ENCODE data around the gene FAHD2A.
"Not testable (repeated sequence)": the region's sequence is repeated elsewhere in the genome, so short reads cannot be mapped to it uniquely, and the experiment has no call there.

FAHD2A gene

DNA sequence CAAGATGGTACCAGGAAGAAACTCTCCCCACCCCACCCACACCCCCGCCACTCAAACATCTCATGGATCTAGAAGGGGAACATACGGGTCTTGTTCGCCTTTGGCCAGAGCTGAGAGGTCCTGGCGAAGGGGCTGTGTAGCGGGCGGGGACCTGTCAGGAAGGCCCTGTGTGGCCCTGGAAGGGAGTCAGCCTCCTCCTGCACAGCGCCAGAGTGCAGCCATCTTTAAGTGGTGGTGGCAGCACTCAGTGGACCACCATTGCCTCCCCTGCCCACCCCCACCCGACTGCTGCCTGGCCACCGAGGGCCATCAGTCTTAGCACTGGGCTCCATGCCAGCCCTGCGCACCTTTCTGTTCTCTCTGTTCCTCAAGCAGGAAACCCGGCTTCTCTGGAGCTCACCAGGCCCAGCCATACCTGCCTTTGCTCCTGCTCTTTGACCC is 11.6 kb upstream of the FAHD2A start:
- no peak for DNase-seq (ENCODE audit: low read depth, low spot score)

DNA sequence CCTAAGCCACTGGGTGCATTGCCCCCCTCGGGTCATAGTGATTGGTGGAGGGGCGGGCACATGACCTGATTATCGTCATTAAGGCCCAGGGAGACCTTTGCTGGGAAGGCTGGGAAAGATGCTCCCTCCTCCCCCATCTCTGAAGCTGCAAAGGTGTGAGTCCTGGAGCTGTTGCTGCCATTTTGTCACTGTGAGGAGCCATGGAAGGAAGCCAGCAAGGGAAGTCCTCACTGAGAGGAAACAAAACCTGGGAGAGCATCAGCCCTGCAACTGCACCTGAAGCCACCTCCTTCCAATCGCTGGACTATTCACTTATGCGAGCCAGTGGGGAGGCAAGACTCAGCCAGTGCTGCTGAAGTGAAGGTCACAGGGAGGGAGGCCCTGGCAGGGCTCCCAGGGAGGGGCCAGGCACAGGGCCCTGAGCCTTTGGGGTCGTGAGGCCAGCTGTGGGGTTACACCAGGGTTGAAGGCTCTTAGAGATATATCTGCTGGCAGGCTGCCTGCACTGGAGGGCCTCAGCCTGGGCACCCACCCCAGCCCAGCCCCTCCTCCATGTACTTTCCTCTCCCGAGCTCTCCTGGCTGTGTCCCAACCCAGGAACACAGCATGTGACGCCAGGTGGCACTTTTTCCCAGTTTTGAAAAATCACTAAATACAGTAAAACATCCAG is 10.7 kb upstream of the FAHD2A start:
- DNase-seq (ENCODE audit: low read depth, low spot score): no peak

DNA sequence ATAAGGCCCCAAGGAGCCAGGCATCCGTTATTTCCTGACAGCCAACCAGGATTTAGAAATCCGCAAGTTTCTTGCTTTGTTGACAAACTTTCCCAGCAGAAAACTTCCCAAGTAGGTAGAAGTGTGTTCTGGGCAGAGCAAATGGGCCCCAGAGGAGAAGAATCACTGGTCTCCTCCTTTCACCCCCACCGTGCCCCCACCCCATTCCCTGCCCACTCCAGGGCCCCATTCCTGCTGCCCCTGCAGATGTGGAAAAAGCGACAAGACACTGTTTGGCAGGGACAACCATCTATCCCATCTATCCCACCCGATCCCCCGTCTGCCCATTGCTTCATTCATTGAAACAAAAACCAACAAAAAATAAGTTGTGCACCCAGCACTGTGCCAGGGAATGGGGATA is 10.2 kb upstream of the FAHD2A start:
- DNase-seq (ENCODE audit: low read depth, low spot score): no peak

DNA sequence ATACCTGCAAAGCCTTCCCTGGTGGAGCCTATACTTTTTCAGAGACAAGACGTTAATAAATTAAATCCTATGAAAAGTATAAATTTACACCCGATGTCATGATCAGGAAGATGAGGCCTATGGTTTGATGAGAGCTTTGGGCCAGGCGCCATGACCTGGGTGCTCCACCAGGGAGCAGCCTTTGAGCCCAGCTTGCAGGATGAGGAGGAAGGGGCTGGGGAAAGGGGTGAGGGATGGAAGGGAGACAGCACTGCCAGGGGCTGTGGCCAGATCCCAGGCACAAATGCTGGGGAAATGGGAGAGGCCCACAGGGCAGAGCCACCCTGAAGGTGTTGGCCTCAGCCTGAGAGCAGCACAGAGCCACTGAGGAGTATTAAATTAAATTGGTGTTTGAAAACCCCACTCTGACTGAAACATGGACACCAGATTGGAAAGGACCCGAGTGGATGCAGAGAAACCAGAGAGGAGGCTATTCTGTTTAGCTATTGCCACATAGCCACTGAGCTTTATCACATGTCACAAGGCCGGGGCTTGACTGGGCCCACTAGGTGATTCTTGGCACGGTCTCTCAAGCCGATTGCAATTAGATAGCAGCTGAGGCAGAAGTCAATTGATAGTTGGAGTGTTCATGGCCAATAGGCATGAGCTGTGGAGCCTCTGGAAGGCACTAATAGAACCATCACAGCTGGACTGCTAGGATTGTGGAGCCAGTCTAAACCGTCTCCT is 9.6 kb upstream of the FAHD2A start:
- no peak for DNase-seq (ENCODE audit: low read depth, low spot score)

DNA sequence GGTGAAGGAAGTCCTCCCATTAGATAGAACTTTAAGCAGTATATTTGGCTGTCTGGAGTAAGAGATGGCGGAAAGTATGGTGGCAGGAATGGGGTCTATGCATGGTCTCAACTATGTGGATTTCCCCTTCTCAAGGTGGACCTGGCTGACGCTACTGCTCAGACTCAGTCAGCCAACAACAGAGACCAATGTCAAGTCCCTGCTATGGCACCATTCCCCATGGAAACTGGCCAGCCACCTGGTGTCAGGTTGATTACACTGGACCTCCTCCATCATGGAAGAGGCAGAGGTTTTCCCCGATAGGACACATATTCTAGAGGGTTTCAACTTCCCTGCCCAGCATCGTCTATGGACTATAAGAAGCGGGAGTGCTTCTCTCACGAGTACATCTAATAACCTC is 8.6 kb upstream of the FAHD2A start:
- no peak for DNase-seq (ENCODE audit: low read depth, low spot score)

DNA sequence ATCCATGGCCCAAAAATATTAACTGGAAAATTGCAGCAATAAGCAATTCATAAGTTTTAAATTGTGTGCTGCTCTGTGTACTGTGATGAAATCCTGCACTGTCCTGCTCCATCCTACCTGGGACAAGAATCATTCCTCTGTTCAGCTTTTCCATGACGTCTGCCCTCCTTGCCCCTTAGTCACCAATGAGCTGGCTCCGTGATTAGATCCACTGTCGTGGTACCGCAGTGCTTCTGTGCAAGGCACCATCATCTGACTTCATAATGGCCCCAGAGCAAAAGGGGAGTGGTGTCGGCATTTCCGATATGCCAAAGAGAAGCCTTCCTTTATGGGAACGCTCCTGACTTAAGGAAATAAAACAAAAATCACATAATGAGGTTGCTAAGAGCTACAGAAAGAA is 3.4 kb upstream of the FAHD2A start:
- DNase-seq (ENCODE audit: low read depth, low spot score): no peak

DNA sequence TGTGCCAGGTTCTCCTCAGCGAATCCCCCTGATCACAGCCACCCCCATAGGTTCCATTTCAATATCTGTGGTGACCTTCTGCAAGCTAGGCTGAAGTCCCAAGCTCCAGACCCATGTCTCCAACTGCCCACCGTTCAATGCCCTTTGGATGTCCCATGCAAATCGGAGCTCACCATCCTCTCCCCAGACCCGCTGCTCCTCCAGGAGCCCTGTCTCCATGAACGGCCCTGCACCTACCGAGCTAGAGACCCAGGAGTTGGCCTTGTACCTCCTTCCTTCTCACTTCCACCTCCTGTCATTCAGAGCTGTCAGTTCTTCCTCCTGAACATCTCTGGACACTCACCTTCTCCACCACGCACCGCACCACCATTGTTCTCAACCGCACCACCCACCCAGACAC is 1.0 kb upstream of the FAHD2A start:
- no peak for DNase-seq (ENCODE audit: low read depth, low spot score)

DNA sequence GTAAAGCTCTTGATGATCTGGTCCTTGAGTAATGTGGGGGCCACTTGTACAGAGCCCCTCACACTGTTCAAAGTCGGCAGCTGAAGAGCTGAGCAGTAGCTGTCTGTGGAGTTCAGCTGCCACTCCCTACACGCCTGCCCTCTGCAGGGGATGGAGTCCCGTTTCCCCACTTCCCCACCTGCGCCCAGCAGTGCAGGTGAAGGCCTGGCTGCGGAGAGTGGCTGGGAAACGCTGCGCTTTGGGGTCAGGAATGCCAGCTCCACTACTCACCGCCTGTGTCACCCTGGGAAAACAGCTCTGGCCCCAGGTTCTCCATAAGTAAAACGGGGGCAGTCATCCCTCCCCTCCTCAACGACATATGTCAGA is 521 bp upstream of the FAHD2A start:
- not testable (repeated sequence) for DNase-seq (ENCODE audit: low read depth, low spot score)

DNA sequence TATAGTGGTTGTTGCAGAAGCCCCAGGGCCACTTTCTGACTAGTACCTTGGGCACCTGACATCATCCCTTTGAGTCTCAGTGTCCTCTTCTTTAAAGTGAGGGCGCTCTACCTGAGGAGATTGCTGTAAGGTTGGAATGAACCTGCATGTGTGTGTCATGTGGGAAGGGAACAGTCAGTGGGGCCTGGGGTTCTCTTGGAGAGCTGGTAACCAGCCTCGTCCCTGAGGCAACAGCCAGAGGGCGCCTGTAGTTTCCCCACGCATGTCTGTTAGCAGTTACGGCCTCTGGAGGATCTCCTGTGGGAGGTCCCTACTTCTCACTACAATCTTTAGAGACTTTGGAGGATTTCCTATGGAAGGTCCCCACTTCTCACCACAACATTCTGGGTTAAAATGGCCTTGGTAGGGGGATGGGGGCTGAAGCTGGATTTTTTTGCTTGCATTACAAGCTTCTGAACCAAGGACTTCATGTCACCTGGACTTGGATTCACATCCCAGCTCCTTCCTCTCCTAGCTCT is 755 bp downstream of the FAHD2A start:
- DNase-seq (ENCODE audit: low read depth, low spot score): peak; percentile 14

DNA sequence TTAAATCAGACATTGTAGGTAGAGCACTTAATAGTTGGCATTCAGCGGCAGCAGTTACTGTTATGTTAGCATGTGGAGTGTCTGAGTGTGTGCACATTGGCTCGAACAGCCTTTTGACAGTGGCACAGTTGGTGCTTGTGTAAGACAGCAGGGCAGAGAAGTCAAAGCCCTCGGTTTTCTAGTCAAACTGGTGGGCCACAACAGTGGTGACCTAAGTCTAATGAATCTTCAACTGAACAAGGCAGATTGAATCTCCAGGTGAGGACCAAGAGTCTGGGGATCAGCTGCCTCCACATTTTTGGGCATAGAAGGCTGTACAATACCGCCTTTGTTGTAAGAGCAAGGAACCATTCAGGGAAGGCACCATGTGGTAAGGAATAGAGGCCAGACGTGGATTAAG is 1.3 kb downstream of the FAHD2A start:
- DNase-seq (ENCODE audit: low read depth, low spot score): not testable (repeated sequence)

DNA sequence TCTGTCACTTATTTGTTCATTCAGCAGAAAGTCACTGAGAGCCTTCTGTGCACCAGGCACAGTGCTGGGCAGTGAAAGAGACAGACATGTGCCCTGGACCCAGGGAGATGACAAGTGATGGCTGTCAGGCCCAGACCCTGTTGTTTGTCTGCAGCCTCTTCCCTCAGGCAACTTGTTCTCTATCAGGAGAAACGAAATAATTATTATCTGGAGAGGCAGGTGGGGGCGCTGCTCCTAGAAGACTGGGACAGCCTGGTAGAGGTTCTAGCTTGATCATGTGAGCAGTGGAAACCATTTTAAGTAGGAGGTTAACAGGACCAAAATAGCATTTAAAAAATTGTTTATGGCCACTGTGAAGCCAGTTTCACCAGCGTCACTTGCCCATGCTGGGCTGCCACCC is 2.2 kb downstream of the FAHD2A start:
- peak; percentile 60 for DNase-seq (ENCODE audit: low read depth, low spot score)

DNA sequence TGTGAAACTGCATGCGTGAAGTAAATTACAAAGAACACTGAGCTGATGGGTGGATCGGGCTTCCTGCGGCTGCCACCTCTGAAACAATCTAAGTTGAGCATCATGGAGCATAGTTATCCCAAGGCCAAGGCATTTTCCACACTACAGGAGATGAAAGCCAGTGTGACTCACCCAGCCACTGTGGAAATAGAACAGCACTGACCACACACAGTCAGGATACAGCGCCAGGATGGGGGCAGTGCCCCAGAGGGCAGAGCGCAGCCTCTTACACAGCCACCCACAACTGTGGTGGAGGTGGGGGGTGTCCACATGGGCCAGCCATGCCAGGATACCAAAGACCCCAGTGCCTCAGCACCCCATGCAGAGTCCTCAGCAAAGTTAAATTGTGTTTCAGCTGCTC is 8.7 kb downstream of the FAHD2A start:
- not testable (repeated sequence) for DNase-seq (ENCODE audit: low read depth, low spot score)

DNA sequence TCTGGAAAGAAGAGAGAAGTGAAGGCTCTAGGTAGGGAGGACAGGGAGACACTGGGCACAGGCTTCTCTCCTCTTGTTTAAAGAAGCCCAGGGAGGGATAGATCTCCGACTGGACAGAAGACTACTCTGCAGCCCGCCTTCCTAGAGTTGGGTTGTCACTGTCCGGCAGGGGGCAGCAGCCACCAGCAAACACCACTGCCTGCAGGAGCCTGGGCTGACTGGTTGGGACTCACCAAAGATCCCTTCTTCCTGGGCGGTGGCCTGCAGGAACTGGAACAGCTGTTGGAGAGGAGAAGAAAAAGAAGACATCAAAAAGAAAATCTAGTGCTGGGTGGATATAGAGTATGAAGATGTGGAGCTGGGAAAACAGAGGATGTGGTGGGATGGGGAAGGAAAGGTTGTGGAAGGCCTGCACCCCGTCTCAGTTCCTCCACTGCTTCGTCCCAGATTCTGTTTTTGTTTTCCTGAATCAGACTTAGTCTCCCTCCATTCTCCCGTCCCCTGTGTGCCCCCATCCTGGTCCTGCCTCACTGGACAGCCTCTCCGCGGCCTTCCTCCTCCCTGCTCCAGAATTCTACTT is 11.6 kb downstream of the FAHD2A start:
- DNase-seq (ENCODE audit: low read depth, low spot score): peak; percentile 86

DNA sequence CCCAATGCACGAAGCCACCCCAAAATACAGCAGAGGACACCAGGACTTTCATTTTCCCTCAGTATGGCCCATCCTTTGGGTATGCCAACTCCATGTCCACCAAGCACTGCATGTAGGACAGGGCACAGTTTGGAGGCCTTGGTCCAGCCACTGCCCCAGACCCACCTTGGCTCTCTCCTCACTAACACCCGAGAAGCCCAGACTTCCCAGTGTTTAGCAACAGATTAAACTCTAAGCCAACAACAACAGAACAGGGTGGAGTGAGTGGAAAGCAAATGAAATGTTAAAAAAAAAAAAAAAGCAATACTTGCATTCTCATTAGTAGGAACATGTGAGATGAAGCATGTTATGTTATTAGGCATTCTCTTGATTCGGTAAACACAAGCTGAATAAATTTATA is 12.6 kb downstream of the FAHD2A start:
- not testable (repeated sequence) for DNase-seq (ENCODE audit: low read depth, low spot score)

DNA sequence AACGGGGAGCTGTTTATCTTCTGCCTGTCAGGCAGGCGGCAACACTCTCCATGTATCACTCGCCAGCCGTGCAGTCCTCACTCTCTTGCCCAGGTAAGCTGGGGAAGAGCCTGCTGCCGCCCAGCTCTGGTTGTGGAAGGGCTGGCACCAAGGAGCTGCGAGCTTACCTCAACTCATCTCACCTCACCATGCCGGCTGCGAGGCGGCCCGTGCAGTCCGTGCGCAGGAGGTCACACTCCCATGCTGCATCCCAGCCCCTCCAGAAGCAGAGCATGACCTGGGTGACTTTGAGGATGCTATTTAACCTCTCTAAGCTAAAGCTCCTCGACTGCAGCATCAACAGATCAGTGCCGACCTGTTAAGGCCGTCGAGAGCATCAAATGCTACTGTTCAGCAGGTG is 13.1 kb downstream of the FAHD2A start:
- not testable (repeated sequence) for DNase-seq (ENCODE audit: low read depth, low spot score)

DNA sequence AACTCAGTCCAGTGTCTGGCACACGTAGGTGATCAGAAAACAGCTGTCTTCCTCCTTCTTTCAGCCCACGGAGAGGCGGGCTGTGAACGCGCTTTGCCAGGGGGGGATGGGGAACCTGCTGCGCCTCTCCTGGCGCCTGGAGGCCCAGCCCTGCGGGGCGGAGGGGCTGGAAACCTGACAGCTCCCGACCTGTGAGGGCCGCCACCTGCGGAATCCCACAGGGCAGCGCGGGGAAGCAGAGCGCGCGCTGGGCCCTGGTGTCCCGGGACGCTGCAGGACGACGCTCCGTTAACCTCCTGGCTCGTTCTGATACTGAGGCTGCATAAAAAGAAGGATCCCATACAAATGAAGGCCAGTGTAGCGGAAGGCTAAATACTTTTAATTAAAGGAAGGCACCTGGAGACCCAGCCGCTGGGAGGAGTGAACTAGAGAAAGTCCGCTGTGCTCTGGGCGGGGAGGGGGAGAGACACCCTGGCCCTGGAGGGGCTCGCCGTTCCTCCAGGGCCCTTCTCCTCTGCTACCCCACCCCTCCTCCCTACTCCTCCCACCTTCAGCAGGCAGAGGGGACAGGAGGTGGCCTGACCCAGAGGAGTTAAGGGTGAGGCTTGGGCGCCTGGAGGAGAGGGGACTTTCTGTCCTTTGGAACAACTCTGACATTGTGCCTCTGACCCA is 24.8 kb downstream of the FAHD2A start:
- not testable (repeated sequence) for DNase-seq (ENCODE audit: low read depth, low spot score)

DNA sequence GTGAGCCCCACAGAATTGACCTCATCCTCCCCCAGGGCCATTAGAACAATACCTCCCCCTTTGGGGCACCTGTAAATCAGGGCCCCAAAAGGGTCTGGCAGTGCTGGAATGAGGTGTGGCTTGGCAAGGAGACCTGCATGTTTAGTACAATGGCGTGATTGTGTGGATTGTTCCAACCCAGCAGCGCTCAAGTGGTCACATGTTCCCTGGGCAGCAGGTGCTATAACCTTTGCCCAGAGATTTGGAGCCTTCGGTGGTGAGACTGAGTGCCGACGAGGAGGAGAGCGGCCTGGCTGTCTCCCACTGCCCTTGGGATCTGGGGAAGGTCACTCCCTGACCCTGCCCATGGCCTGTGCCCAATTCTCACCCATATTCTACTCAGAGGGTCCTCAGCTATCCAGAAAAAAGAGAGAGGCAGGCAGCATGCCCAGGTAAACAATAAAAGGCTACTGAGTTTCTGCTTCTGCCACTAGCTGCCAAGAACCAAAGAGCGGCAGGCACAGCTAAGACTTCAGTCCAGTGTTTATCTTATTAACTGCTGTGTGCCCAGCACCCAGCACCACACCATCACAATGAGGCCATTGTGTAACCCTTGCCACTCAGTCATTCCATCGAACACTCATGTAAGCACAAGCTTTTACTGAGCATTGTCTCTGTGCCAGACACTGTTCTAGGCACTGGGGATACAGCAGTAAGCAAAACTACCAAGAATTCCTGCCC is 27.4 kb downstream of the FAHD2A start:
- DNase-seq (ENCODE audit: low read depth, low spot score): not testable (repeated sequence)

DNA sequence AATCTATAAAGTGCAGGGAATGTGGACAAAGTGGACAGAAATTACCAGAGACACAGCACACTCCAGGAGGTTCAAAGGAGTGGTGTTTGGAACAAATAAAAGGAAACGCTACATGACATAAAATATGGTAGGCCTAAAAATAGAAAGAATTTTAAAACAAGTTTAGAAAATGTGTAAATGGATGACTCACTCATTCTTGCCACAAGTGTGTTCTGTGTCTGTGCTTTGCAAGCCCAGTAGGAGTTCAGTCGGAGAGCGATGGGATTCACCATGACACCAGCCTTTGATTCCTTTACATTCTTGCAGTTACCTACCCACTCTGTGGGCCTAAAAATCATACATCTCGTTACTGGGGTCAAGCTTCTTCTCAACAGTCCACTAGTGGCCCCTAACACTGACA is 30.9 kb downstream of the FAHD2A start:
- DNase-seq (ENCODE audit: low read depth, low spot score): not testable (repeated sequence)

DNA sequence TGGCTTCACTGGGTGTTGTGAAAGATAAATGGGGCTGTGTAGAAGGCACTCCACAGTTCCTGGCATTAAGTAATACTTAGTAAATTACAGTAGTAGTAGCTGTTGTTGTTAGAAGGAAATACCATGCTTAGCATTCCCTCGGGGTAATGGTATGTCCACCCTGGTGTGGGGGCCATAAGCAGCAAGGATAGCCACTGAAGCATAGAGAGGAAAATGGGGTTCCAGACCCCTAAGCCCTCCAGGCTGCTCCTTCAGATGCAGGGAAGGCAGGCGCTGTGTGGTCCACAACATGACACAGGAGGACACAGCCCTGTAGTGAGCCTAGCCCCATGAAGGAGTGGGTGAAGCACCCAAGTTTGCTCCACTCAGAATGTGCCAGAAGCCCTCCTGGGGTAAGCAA is 31.5 kb downstream of the FAHD2A start:
- DNase-seq (ENCODE audit: low read depth, low spot score): not testable (repeated sequence)

DNA sequence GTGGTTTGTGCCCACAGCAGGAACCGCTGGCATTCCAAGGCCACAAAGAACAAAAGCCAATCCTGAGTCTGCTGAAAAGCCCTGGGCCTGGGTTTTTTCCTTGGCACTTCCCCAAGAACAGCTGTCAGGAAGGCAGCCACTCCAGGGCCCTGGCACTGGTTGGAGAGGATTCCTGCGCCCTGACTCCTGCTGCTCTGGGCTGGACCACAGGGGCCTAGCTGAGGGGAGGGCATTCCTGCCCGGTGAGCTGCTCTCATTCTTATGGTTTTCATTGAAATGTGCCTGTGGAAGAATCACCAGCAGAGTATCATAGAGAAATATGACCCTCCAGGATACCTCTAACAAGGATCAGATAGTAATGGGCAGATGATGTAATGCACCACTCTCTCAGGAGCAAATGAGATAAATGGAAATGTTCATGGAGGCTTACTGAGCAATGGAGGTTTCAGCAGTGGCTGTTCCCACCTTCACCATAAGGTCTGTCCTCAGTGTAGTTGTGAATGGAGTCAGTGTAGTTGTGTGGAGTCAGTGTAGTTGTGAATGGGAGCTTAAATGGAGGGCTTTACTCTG is 32.1 kb downstream of the FAHD2A start:
- not testable (repeated sequence) for DNase-seq (ENCODE audit: low read depth, low spot score)

All from ELF-1 (cell line).